ENCODE measurements around the gene GPC6.

Gene GPC6

DNA sequence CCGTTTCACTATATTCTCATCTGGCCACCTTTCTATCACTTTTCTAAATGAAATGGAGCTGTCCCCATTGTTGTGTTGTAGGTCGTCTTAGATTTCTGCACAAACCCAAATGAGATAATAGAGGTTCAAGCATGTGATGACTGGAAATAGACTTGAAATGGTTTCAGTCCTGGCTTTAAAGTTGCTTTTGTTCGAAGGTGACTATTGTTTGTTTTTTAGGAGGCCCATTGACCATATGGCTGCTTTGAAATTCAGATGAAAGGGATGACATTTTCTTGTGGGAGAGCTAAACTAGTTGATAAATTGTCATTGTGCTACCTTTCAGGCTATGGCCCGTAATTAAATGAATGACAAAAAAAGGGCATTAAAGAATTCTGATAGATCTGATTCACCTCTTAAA lies 583.7 kb downstream of the GPC6 start:
- H3K36me3 ChIP-seq (ENCODE audit: control insufficient read depth in 2 of 2, insufficient read depth in 1 of 2, low read length in 2 of 2): no peaks in the 10 kb centered on the region
- TF ChIP-seq SETDB1 (IDR thresholded peaks at IDR 0.05; ENCODE audit: insufficient read length, low read length) (no peak), ZBTB20 (tag by site-specific recombination; IDR thresholded peaks at IDR 0.05) (no peak), OSR2 (tag by site-specific recombination; IDR thresholded peaks at IDR 0.05) (no peak), ZNF138 (tag by site-specific recombination; IDR thresholded peaks at IDR 0.05; ENCODE audit: borderline replicate concordance) (no peak), ZSCAN16 (tag by site-specific recombination; IDR thresholded peaks at IDR 0.05) (no peak), ZNF777 (tag by site-specific recombination; IDR thresholded peaks at IDR 0.05; ENCODE audit: borderline replicate concordance) (no peak), ZNF354C (tag by site-specific recombination; IDR thresholded peaks at IDR 0.05; ENCODE audit: borderline replicate concordance, low read depth) (no peak), ZNF747 (tag by site-specific recombination; IDR thresholded peaks at IDR 0.05) (no peak), ZNF544 (tag by site-specific recombination; IDR thresholded peaks at IDR 0.05) (no peak), ZNF157 (tag by site-specific recombination; IDR thresholded peaks at IDR 0.05) (no peak), ZBTB21 (tag by site-specific recombination; IDR thresholded peaks at IDR 0.05) (no peak), GLI2 (tag by site-specific recombination; IDR thresholded peaks at IDR 0.05; ENCODE audit: borderline replicate concordance, low read depth) (no peak)
- TF ChIP-seq, protein P1, sequence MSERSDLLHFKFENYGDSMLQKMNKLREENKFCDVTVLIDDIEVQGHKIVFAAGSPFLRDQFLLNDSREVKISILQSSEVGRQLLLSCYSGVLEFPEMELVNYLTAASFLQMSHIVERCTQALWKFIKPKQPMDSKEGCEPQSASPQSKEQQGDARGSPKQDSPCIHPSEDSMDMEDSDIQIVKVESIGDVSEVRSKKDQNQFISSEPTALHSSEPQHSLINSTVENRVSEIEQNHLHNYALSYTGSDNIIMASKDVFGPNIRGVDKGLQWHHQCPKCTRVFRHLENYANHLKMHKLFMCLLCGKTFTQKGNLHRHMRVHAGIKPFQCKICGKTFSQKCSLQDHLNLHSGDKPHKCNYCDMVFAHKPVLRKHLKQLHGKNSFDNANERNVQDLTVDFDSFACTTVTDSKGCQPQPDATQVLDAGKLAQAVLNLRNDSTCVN (tag by site-specific recombination; optimal IDR thresholded peaks at IDR 0.05): no peak
- TF ChIP-seq, protein P2, sequence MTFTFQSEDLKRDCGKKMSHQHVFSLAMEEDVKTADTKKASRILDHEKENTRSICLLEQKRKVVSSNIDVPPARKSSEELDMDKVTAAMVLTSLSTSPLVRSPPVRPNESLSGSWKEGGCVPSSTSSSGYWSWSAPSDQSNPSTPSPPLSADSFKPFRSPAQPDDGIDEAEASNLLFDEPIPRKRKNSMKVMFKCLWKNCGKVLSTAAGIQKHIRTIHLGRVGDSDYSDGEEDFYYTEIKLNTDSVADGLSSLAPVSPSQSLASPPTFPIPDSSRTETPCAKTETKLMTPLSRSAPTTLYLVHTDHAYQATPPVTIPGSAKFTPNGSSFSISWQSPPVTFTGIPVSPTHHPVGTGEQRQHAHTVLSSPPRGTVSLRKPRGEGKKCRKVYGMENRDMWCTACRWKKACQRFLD (tag by site-specific recombination; IDR thresholded peaks at IDR 0.05): no peak
- H3K9me3 ChIP-seq (ENCODE audit: control insufficient read depth, insufficient read depth, low read depth, low read length): no peaks in the 10 kb centered on the region
- H3K27ac ChIP-seq (ENCODE audit: extremely low read depth, low read depth, low read length): no peak overlapping the region
- ChIA-PET POLR2A (no interaction called here), CTCF (no interaction called here)
- H3K4me3 ChIP-seq (ENCODE audit: low read depth, low read length): no peak overlapping the region
- H3K4me1 ChIP-seq (ENCODE audit: control insufficient read depth, insufficient read depth, low read length): no peaks in the 10 kb centered on the region

DNA sequence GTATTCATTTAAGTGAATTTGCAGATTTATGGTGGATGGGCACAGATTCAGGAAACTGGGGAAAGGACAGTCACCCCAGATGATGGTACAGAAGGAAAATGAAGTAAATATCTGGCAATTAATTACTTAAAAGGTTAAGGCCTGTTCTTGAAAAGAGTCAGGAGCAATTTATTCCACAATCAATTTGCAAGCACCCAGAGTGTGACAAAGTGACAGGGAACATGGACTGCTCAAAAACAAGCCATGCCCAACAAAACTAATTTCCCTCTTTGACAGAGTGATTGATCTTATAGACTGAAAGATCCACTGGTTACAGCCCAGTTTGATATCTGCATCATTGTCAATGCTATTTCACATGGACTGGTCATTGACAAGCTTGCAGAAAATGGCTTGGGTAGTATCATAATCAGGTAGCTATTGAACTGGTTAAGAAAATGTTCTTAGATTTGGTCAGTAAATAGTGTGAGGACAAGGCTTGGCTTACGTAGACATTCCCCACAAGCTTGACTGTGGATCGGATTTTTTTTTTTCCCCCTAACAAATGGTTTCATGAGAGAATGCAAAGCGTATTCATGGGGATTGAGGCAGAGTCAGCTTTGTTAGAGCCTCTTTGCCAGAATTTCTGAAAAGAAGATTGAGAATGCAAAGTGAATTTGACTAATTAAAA lies 584.6 kb downstream of the GPC6 start:
- POLR2A ChIA-PET: no interaction called here
- H3K4me3 ChIP-seq (ENCODE audit: low read depth, low read length): no peak overlapping the region
- CTCF ChIA-PET: interaction anchor here (0.7 kb wide), 1 partner anchor 10 kb away, joined by 4 read pairs; no protein-coding TSS in a partner anchor
- no peaks in the 10 kb centered on the region for H3K9me3 ChIP-seq (ENCODE audit: control insufficient read depth, insufficient read depth, low read depth, low read length)
- no peaks in the 10 kb centered on the region for H3K36me3 ChIP-seq (ENCODE audit: control insufficient read depth in 2 of 2, insufficient read depth in 1 of 2, low read length in 2 of 2)
- H3K4me1 ChIP-seq (ENCODE audit: control insufficient read depth, insufficient read depth, low read length): no peaks in the 10 kb centered on the region
- no peak overlapping the region for H3K27ac ChIP-seq (ENCODE audit: extremely low read depth, low read depth, low read length)
- no peak for TF ChIP-seq ZNF24 (tag by site-specific recombination; IDR thresholded peaks at IDR 0.05)
- TF ChIP-seq, protein P3, sequence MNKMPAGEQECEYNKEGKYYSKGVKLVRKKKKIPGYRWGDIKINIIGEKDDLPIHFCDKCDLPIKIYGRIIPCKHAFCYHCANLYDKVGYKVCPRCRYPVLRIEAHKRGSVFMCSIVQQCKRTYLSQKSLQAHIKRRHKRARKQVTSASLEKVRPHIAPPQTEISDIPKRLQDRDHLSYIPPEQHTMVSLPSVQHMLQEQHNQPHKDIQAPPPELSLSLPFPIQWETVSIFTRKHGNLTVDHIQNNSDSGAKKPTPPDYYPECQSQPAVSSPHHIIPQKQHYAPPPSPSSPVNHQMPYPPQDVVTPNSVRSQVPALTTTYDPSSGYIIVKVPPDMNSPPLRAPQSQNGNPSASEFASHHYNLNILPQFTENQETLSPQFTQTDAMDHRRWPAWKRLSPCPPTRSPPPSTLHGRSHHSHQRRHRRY (tag by site-specific recombination; IDR thresholded peaks at IDR 0.05): no peak

DNA sequence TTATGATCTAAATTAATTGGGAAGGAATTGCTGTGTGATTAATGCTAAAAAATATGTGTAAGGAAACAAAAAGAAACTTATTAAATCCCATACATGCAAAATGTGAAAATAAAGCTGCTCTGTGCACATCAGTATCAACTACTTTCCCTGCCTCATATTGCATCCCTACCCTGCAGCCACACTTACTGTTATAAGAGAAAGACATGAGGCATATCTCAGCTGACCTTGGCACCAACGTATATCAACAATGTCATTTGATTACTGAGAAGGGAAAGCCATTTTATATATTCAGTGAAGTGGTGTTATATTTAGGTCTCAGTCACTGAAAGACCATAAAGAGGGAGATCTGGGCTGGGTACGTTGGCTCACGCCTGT lies 585.1 kb downstream of the GPC6 start:
- Histone ChIP-seq H3K27ac (ENCODE audit: extremely low read depth, low read depth, low read length) (no peak overlapping the region), H3K4me3 (ENCODE audit: low read depth, low read length) (no peak overlapping the region), H3K4me1 (ENCODE audit: control insufficient read depth, insufficient read depth, low read length) (no peaks in the 10 kb centered on the region), H3K36me3 (ENCODE audit: control insufficient read depth in 2 of 2, insufficient read depth in 1 of 2, low read length in 2 of 2) (no peaks in the 10 kb centered on the region), H3K9me3 (ENCODE audit: control insufficient read depth, insufficient read depth, low read depth, low read length) (no peaks in the 10 kb centered on the region)
- TF ChIP-seq ZNF2 (tag by site-specific recombination; IDR thresholded peaks at IDR 0.05) (no peak), ZNF501 (tag by site-specific recombination; IDR thresholded peaks at IDR 0.05) (no peak)
- TF ChIP-seq, protein P4, sequence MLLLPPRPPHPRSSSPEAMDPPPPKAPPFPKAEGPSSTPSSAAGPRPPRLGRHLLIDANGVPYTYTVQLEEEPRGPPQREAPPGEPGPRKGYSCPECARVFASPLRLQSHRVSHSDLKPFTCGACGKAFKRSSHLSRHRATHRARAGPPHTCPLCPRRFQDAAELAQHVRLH (tag by site-specific recombination; IDR thresholded peaks at IDR 0.05): no peak
- CTCF ChIA-PET: interaction anchor here (0.7 kb wide), 1 partner anchor 10 kb away, joined by 4 read pairs; no protein-coding TSS in a partner anchor
- POLR2A ChIA-PET: no interaction called here
